GM18907 (cell line): ENCODE results near the gene LCE3B.

ENCODE experiments used
- ATAC-seq: cut with Tn5 transposase; IDR thresholded peaks from one replicate; pipeline ENCODE4 v1.9.1; 2021; ENCODE audit warnings: mild to moderate bottlenecking, moderate library complexity; ENCODE audit not compliant: unreplicated experiment

The LCE3B gene

GRCh38 chr1:152657677-152658076 is 44.1 kb downstream of the LCE3B start:
- no peak for ATAC-seq

- no peak for ATAC-seq
Measured at GRCh38 chr1:152658649-152659048, 45.0 kb downstream of the LCE3B start.

GRCh38 chr1:152663098-152663497 is 49.5 kb downstream of the LCE3B start, which contains the start of gene LCE2D:
Gene LCE2D (plus strand): TSS chr1:152663380. CDS start chr1:152664106, 726 bp downstream.
- no peak for ATAC-seq
